ENCODE data around the gene MFSD12.

Gene MFSD12

DNA sequence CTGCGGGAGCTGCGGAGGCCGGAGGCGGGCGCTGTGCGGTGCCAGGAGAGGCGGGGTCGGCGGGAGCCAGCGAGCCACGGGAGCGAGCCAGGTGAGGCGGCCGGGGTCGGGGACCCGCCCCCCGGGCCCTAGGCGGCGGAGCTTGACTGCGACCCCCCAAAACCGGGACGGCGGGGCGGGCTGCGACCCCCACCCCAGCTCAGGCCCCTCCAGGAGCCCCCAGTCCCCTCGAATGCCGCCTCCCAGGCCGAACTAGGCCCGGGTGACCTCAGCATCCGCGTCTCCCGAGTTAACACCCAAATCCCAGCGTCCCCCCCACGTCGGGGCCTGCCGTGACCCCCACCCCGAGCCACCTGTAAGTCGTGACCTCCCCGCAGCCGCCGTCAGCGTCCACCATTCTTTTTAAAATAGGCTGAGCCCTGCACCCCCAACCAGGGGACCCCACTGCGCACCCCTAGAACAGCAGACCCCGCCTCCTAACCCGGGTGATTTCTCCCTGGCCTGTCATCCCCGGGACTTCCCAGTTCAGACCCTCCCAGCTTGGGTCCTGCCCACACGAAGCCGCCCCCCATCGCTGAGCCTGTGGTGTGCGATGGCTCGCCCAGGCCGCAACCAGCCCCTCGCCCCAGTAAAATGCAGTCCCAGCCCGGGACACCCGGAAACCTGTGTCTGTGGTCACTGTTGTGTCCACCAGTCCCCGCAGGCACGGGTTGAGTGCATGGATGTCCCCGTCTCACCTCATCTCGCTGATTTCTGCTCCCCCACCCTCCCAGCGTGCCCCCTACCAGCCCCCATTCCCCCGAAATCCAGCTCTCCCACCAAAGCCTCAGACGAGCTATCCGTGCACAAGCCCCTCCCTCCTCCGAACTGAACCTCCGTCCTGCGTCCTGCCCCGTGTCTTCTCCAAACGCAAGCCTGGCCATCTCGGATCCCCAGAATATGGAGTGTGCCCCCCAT, 50.7 kb downstream of the MFSD12 start:
- DNase-seq (ENCODE audit: low spot score) = no peak

DNA sequence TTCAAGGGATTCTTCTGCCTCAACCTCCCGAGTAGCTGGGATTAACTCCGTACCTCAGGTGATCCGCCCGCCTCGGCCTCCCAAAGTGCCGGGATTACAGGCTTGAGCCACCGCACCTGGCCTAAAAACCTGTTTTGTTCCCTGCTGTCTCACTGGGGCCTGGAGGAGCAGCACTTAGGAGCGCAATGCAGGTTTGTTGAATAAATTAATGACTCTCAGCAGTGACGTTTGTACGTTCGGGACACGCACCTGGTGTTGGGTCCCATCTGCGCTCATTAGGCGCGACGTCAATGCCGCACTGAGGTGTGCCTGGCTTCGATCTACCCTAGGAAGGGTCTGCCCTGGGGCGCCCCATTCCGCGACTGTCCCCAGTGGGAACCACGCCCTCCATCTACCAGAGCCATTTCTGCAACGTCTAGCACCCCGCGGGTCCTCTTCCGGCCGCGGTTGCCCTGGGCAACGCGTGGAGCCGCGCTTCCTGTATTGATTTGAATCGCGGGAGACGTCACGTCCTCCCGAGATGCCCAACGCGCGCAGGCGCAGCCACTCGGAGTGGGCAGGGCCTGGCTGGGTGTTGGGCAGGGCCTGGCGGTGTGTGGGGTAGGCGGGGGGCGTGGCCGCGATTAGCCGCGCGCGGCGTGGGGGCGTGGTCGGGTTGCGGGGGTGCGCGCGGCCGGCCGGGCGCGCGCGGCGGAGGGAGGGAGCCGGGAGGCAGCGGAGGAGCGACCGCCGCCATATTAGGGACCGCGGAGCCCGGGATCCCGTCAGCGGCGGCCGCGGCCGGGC, 51.6 kb downstream of the MFSD12 start, which contains the start of gene FZR1:
TSS of gene FZR1 (plus strand) at position 714 of the 786 bp plus-strand sequence. CDS start 16,679 bp downstream, outside the sequence.
- peak; percentile 98 for DNase-seq (ENCODE audit: low spot score)

DNA sequence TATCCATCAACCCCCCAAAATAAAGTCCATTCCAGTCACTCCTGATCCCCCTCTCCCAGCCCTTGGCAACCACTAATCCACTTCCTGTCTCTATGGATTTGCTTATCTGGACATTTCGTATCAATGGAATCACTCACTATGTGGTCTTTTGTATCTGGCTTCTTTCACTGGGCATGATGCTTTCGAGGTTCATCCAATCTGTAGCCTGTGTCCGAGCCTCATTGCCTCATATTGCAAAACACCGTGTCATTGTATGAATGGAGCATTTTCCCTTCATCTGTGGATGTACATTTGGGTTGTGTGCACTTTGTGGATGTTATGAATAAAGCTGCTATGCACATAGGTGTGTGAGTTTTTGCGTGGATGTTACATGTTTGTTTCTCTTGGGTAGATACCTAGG, 52.7 kb downstream of the MFSD12 start:
- DNase-seq (ENCODE audit: low spot score) = no peak

DNA sequence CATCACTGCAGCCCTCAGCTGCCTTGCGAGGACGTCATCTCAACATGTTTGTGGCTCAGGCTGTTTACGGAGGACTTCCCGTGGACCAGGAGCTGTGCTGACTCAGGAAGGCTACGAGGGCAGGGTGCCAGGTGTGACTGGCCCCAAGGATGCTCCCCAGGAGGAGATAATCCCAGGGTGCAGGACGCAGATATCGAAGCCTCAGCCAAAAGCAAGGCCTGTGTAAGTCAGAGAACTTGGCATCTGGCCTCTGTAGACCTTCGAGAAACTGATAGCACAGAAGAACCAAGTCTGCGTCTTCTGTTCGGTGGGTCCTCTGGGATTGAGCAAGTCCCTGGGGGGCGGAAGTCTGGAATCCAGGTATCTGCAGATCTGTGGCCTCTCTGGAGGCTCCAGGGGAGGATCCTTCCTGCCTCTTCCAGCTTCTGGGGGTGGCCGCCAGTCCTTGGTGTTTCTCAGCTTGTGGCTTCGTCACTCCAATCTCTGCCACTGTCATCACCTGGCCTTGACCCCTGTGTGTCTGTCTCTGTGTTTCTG, 54.3 kb downstream of the MFSD12 start:
- DNase-seq (ENCODE audit: low spot score) = no peak

DNA sequence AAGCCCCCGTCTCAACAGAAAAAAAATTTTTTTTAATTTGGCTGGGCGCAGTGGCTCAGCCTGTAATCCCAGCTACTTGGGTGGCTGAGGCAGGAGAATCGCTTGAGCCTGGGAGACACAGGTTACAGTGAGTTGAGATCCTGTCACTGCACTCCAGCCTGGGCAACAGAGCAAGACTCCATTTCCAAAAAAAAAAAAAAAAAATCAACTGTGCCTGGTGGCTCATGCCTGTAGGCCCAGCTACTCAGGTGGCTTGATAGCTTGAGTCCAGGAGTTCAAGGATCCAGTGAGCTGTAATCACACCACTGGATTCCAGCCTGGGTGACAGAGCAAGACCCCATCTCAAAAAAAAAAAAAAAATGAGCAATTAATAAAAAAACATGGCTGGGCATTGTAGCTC, 55.6 kb downstream of the MFSD12 start:
- DNase-seq (ENCODE audit: low spot score) = no peak

DNA sequence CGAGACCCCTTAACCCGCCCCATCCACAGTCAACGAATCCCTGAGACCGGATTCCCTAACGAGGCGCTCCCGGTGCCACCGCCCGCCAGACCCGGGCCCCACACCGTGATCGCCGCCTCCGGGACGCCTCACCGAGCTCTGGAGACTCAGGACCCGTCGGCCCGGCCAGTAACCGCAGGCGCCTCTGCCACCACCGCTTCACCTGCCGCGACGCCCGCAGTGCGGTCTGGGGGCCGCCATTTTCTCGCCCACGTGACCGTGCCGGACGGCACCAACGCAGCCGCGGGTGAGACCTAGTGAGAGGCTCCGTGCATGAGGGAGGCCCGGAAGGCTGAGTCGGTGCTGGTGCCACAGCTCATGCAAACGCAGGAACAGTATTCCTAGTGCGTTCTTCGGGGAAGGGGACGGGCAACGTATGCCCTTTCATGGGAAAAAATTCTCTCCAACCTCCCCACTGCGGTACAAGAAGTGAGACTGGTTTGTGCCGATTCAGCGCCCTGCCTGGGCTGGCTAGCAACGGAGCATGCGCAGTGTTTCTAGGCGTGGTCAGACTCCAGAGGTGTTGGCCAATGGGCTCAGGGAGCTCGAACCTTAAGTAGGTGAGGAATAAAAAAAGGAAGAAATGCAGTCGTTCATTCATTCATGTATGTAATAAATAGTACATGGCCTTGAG, 56.8 kb downstream of the MFSD12 start, which contains the start of gene DOHH:
TSS of gene DOHH (minus strand) at position 246 of the 673 bp plus-strand sequence. CDS start 3,860 bp downstream, outside the sequence.
- peak; percentile 96 for DNase-seq (ENCODE audit: low spot score)

DNA sequence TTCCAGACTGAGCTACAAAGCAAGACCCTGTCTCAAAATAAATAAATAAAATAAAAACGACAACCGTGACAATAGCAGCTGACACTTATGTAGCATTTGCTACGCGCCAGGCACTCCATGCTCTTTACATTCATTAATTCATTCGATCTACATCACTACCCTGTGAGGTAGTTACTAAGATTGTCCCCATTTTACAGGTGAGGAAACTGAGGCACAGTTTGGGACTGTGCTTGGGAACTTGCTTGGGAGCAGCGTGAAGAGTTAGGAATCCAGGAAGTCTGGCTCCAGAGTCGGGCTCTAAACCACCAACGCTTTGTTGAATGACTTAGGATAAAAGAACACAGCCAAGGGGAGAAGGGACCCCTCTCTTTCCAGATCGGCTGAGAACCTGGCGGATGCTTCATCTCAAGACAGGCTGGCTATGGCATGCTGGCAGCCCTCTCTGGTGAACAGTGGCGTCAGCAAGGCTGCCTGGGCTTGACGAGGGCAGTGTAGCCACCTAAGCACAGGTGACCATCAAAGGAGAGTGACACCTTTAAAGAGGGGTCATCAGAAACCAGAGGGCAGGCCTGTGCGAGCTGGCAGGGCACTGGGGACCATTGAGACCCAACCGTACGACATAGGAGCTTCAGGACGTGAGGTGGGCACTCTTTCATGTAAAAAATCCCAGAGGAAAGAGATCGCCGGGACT, 57.5 kb downstream of the MFSD12 start:
- DNase-seq (ENCODE audit: low spot score) = no peak

DNA sequence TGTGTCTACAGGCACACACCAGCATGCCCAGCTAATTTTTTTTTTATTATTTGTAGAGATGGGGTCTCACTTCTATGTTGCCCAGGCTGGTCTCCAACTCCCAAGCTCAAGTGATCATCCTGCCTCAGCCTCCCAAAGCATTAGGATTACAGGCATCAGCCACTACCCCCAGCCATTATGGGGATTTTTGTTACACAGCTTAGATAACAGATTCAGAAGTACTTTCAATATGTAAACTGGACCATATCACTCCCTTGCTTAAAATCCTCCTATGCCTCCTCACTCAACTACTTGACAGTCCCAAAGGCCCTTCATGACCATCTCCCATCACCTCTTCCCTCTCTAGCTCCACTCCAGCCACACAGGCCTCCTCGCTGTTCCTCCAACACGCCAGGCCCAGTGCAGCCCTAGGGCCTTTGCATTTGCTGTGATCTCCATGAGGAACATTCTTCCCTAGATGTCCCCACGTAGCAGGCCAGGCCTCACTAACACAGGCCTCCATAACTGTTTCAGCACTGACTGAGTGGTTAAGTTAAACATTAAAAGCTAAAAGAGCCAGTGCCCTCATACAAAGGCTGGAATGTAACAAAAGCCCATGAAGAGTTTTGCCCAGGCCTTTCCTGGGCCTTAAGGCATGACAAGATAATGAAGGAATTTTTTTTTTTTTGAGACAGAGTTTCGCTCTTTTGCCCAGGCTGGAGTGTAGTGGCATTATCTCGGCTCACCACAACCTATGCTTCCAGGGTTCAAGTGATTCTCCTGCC, 59.4 kb downstream of the MFSD12 start:
- no peak for DNase-seq (ENCODE audit: low spot score)

DNA sequence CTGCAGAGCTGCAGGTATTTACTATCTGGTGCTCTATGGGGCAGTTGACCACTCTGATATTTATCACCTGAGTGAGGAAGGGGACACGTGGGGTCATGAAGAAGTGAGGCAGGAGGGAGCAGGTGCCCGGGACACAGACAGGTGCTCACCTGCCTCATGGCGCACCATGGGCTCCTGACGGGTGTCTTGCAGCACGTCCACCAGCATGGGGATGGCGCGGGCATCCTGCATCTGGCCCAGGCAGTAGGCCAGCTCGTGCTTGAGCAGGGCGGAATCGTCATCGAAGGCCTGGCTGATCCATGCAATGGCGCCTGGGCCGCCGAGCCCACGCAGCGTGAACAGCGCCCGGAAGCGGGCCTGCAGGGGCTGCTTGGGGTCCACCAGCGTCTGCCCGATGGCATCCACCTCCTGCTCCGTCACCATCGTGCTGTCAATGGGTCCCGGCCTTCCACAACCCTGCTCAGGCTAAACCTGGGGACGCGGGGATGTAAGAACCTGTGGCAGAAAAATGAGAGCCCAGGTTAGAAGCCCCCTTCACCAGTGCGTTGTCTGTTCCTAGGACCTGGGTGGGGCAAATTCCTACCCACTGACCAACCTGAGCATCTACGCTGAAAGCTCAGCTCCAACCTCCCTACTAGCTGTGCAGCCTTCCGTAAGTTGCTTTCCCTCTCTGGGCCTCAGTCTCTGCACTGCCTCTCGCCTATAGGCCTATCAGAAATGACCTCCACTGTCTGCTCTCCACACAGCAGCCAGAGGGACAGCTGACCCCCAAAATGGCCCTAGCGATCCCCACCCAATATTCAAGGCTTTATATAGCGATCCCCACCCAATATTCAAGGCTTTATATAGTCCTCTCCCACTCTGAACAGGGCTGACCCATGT, 60.8 kb downstream of the MFSD12 start:
- no peak for DNase-seq (ENCODE audit: low spot score)

DNA sequence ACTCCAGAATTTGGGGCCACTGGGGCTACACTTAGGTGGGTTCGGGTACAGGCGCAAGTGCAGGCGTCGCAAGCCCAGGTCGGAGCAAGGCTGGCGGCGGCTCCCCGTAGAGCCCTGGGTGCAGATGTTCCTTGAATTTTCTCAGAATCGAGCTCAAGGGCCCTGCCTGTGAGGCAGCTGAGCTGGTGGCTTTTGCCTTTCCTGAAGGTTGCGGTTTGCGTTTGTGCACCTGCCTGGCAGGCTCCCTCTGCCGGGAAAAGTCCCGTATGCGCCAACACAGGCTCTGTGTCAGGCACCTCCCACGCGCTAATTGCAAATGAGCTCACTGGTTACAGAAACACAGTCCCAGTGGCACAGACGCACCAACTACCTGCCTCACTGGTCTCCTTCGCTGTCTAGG, 62.8 kb downstream of the MFSD12 start:
- peak; percentile 74 for DNase-seq (ENCODE audit: low spot score)

Data from putamen (tissue), 1 donor.